HUES6 (cell line): ENCODE results near the gene TPM1.
A peak's percentile ranks its signal among the peaks of the same experiment; 100 is the strongest.
"Not testable (repeated sequence)": the region's sequence is repeated elsewhere in the genome, so short reads cannot be mapped to it uniquely, and the experiment has no call there.

Source experiments
- H3K27ac ChIP-seq: 2 replicates; pipeline ENCODE4 v1.7.0; 2013; ENCODE audit warnings: low read depth, mild to moderate bottlenecking, low read length, inconsistent platforms
- H3K27me3 ChIP-seq: 2 replicates; pipeline ENCODE4 v1.6.1; 2013; ENCODE audit warnings: low read length; ENCODE audit not compliant: control insufficient read depth, insufficient read depth
- H3K36me3 ChIP-seq: 2 replicates; pipeline ENCODE4 v1.6.1; 2013; ENCODE audit warnings: low read length; ENCODE audit not compliant: control insufficient read depth, insufficient read depth
- H3K4me1 ChIP-seq: 2 replicates; pipeline ENCODE4 v1.6.1; 2013; ENCODE audit warnings: low read length; ENCODE audit not compliant: control insufficient read depth, insufficient read depth
- H3K4me3 ChIP-seq: 2 replicates; pipeline ENCODE4 v1.5.1; 2013; ENCODE audit warnings: low read depth, low read length
- H3K9ac ChIP-seq: one replicate; pipeline ENCODE4 v1.6.1; 2013; ENCODE audit warnings: mild to moderate bottlenecking, low read length
- H3K9me3 ChIP-seq: 2 replicates; pipeline ENCODE4 v1.6.1; 2013; ENCODE audit warnings: low read depth, low read length; ENCODE audit not compliant: control insufficient read depth, insufficient read depth

TPM1 gene

GRCh38 chr15:63041974-63042876, at the start of gene TPM1:
Gene TPM1 (plus strand): TSS chr15:63042747. CDS start chr15:63042830, 83 bp downstream.
- Histone ChIP-seq H3K4me1 (peaks cover 47% of the 10 kb centered on the region), H3K36me3 (peaks cover 38% of the 10 kb centered on the region), H3K9ac (peak within 1 kb of the TSS; percentile 99), H3K27ac (peak within 1 kb of the TSS; percentile 94), H3K27me3 (peaks cover 4% of the 10 kb centered on the region; the same call in 1 of the 2 replicates), H3K9me3 (no peaks in the 10 kb centered on the region), H3K4me3 (peak within 1 kb of the TSS; percentile 91)

DNA sequence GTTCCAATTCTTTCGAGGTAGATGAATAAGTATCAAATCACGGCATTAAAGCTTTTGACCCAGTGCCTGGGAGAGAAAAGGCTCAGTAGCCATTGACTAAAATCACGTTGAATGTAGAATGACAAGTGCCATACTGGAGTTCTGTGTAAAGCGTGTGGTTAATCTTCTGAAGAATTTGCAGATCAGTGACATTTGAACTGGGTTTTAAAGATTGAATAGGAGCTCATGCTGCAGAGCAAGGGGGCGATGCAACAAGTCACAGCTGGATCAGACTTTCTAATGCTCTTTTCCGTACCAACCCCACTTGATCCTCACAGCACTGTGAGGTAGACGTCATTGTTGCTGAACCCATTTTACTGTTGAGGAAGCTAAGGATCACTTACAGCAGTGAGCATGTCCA, 49.5 kb upstream of the TPM1 start:
- H3K9ac ChIP-seq = no peak overlapping the region
- no peaks in the 10 kb centered on the region for H3K36me3 ChIP-seq
- H3K27me3 ChIP-seq = no peaks in the 10 kb centered on the region
- no peak overlapping the region for H3K4me3 ChIP-seq
- no peak overlapping the region for H3K27ac ChIP-seq
- H3K4me1 ChIP-seq = peaks cover 3% of the 10 kb centered on the region; the same call in 1 of the 2 replicates
- H3K9me3 ChIP-seq = no peaks in the 10 kb centered on the region

GRCh38 chr15:62993632-62994031, 48.9 kb upstream of the TPM1 start:
- not testable (repeated sequence) for H3K9ac ChIP-seq, H3K27ac ChIP-seq, H3K9me3 ChIP-seq, H3K4me3 ChIP-seq, H3K4me1 ChIP-seq, H3K27me3 ChIP-seq, H3K36me3 ChIP-seq

GRCh38 chr15:62994439-62994838, 48.1 kb upstream of the TPM1 start:
- Histone ChIP-seq H3K27me3 (no peaks in the 10 kb centered on the region), H3K36me3 (no peaks in the 10 kb centered on the region), H3K4me1 (peaks cover 3% of the 10 kb centered on the region; the same call in 1 of the 2 replicates), H3K9me3 (no peaks in the 10 kb centered on the region), H3K27ac (no peak overlapping the region), H3K4me3 (no peak overlapping the region), H3K9ac (no peak overlapping the region)

GRCh38 chr15:62994975-62995681, 47.4 kb upstream of the TPM1 start:
- H3K27me3 ChIP-seq = no peaks in the 10 kb centered on the region
- H3K36me3 ChIP-seq = no peaks in the 10 kb centered on the region
- H3K27ac ChIP-seq = no peak overlapping the region
- no peaks in the 10 kb centered on the region for H3K9me3 ChIP-seq
- H3K4me1 ChIP-seq = peaks cover 3% of the 10 kb centered on the region; the same call in 1 of the 2 replicates
- no peak overlapping the region for H3K4me3 ChIP-seq
- no peak overlapping the region for H3K9ac ChIP-seq

GRCh38 chr15:62997441-62997840, 45.1 kb upstream of the TPM1 start:
- no peaks in the 10 kb centered on the region for H3K27me3 ChIP-seq
- no peaks in the 10 kb centered on the region for H3K36me3 ChIP-seq
- no peak overlapping the region for H3K9ac ChIP-seq
- H3K27ac ChIP-seq = no peak overlapping the region
- H3K4me3 ChIP-seq = no peak overlapping the region
- no peaks in the 10 kb centered on the region for H3K9me3 ChIP-seq
- peaks cover 3% of the 10 kb centered on the region; the same call in 1 of the 2 replicates for H3K4me1 ChIP-seq

- Histone ChIP-seq H3K27me3 (no peaks in the 10 kb centered on the region), H3K4me3 (no peak overlapping the region), H3K27ac (no peak overlapping the region), H3K9me3 (no peaks in the 10 kb centered on the region), H3K36me3 (no peaks in the 10 kb centered on the region), H3K9ac (no peak overlapping the region), H3K4me1 (peaks cover 3% of the 10 kb centered on the region; the same call in 1 of the 2 replicates)
These were observed 44.2 kb upstream of the TPM1 start for GRCh38 chr15:62998262-62998890.

DNA sequence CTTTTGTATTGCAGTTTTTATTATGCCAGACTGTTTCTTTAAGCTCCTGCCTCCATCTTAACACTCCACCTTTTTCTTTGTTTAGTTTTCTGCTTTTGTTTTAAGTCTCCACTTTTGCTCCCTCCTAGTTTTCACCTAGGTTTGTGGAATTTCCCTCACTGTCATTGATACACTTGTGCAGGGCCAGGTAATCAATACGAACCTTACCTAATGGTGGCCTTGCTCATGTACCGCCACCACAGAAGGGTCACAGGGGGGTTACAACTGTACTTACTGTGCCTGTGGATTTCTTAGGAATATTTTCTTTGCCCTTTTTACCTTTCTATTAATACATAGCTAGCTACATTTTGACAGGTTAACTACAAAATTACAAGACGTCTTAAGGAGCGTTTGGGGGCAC, 43.4 kb upstream of the TPM1 start:
- Histone ChIP-seq H3K36me3 (no peaks in the 10 kb centered on the region), H3K27ac (no peak overlapping the region), H3K9ac (no peak overlapping the region), H3K4me1 (peaks cover 3% of the 10 kb centered on the region; the same call in 1 of the 2 replicates), H3K4me3 (no peak overlapping the region), H3K9me3 (no peaks in the 10 kb centered on the region), H3K27me3 (no peaks in the 10 kb centered on the region)

GRCh38 chr15:62999923-63000561, 42.5 kb upstream of the TPM1 start:
- Histone ChIP-seq H3K4me3 (no peak overlapping the region), H3K27me3 (no peaks in the 10 kb centered on the region), H3K9me3 (no peaks in the 10 kb centered on the region), H3K27ac (no peak overlapping the region), H3K4me1 (peaks cover 3% of the 10 kb centered on the region; the same call in 1 of the 2 replicates), H3K36me3 (no peaks in the 10 kb centered on the region), H3K9ac (no peak overlapping the region)

DNA sequence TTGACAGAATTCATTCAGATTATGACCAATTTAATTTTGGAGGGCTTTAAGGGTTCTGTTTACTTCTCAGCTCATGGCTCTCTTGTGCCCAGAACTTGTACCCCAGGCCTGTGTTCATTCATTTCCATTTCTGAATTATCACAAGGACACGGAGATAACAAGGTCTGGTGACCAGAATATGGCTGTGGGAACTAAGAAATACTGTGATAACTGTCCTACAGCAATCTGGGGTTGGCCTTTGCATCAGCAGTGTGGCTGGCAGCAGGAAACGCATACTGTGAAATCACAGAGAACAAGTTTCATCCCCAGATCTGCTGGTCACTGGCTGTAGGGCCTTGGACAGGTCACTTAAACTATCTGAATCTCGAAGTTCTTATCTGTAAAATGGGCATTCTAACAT, 41.8 kb upstream of the TPM1 start:
- Histone ChIP-seq H3K4me1 (peaks cover 3% of the 10 kb centered on the region; the same call in 1 of the 2 replicates), H3K36me3 (no peaks in the 10 kb centered on the region), H3K9ac (no peak overlapping the region), H3K4me3 (no peak overlapping the region), H3K27ac (no peak overlapping the region), H3K27me3 (no peaks in the 10 kb centered on the region), H3K9me3 (no peaks in the 10 kb centered on the region)
